Measurements from ENCODE around the gene PLEKHA8. TPM values are rescaled to one million over a fixed set of nuclear protein-coding genes. Genes with fewer than 3 reads are reported as not detected.

PLEKHA8 gene
- total RNA-seq, 1 donor from 2014 or later, result 62.7 TPM

GRCh38 chr7:30139836-30140384 lies 111.7 kb downstream of the PLEKHA8 start:
- no peak for TF ChIP-seq EZH2 (IDR thresholded peaks at IDR 0.05)
- TF ChIP-seq EZH2phosphoT487 (IDR thresholded peaks at IDR 0.05), result no peak
- TF ChIP-seq CTCF (IDR thresholded peaks at IDR 0.05), result no peak
- Histone ChIP-seq H3K27me3 (peaks cover 19% of the 10 kb centered on the region), H3K9me3 (ENCODE audit: low read depth) (no peaks in the 10 kb centered on the region), H4K20me1 (ENCODE audit: low read depth) (peaks cover 10% of the 10 kb centered on the region), H3K79me2 (ENCODE audit: low read depth) (peaks cover 4% of the 10 kb centered on the region), H3K27ac (no peak overlapping the region), H3K4me1 (peaks cover 4% of the 10 kb centered on the region), H3F3A (ENCODE audit: low read depth) (no peaks in the 10 kb centered on the region), H3K9ac (no peak overlapping the region), H3K36me3 (no peaks in the 10 kb centered on the region), H3K4me2 (no peak overlapping the region), H3K4me3 (no peak overlapping the region), H2AFZ (replicated peaks) (no peak overlapping the region)
- Mint-ChIP-seq H3K4me3 (no peak overlapping the region), H3K27me3 (ENCODE audit: insufficient read depth, low read depth) (peaks cover 8% of the 10 kb centered on the region), H3K4me1 (no peaks in the 10 kb centered on the region), H3K36me3 (no peaks in the 10 kb centered on the region), H3K9me3 (no peaks in the 10 kb centered on the region), H3K27ac (no peak overlapping the region)
- DNase-seq (ENCODE audit: low spot score), result no peak

GRCh38 chr7:30140456-30140855 lies 112.2 kb downstream of the PLEKHA8 start:
- DNase-seq (ENCODE audit: low spot score), result no peak
- TF ChIP-seq EZH2phosphoT487 (IDR thresholded peaks at IDR 0.05) (no peak), CTCF (IDR thresholded peaks at IDR 0.05) (no peak), EZH2 (IDR thresholded peaks at IDR 0.05) (no peak)
- H3K36me3 Mint-ChIP-seq, result no peaks in the 10 kb centered on the region
- H3F3A ChIP-seq (ENCODE audit: low read depth), result no peaks in the 10 kb centered on the region
- no peak overlapping the region for H3K27ac Mint-ChIP-seq
- no peaks in the 10 kb centered on the region for H3K9me3 Mint-ChIP-seq
- H3K4me3 Mint-ChIP-seq, result no peak overlapping the region
- no peaks in the 10 kb centered on the region for H3K4me1 Mint-ChIP-seq
- H3K79me2 ChIP-seq (ENCODE audit: low read depth), result peaks cover 9% of the 10 kb centered on the region
- H2AFZ ChIP-seq (replicated peaks), result no peak overlapping the region
- peaks cover 12% of the 10 kb centered on the region for H4K20me1 ChIP-seq (ENCODE audit: low read depth)
- H3K4me1 ChIP-seq, result peaks cover 6% of the 10 kb centered on the region
- H3K9ac ChIP-seq, result no peak overlapping the region
- peaks cover 8% of the 10 kb centered on the region for H3K27me3 Mint-ChIP-seq (ENCODE audit: insufficient read depth, low read depth)
- H3K27ac ChIP-seq, result no peak overlapping the region
- H3K4me3 ChIP-seq, result no peak overlapping the region
- H3K27me3 ChIP-seq, result peaks cover 19% of the 10 kb centered on the region
- H3K4me2 ChIP-seq, result no peak overlapping the region
- H3K9me3 ChIP-seq (ENCODE audit: low read depth), result no peaks in the 10 kb centered on the region
- no peaks in the 10 kb centered on the region for H3K36me3 ChIP-seq

- H3K27ac Mint-ChIP-seq, result no peak overlapping the region
- Histone ChIP-seq H3K27ac (no peak overlapping the region), H3K9ac (no peak overlapping the region), H3K27me3 (no peaks in the 10 kb centered on the region), H3K4me1 (peaks cover 23% of the 10 kb centered on the region), H3K9me3 (ENCODE audit: low read depth) (no peaks in the 10 kb centered on the region), H3K79me2 (ENCODE audit: low read depth) (peaks cover 7% of the 10 kb centered on the region), H2AFZ (replicated peaks) (no peak overlapping the region), H4K20me1 (ENCODE audit: low read depth) (peaks cover 8% of the 10 kb centered on the region), H3K4me2 (no peak overlapping the region), H3F3A (ENCODE audit: low read depth) (peaks cover 4% of the 10 kb centered on the region), H3K4me3 (no peak overlapping the region), H3K36me3 (no peaks in the 10 kb centered on the region)
- H3K27me3 Mint-ChIP-seq (ENCODE audit: insufficient read depth, low read depth), result peaks cover 2% of the 10 kb centered on the region
- no peaks in the 10 kb centered on the region for H3K4me1 Mint-ChIP-seq
- TF ChIP-seq EZH2phosphoT487 (IDR thresholded peaks at IDR 0.05) (no peak), CTCF (IDR thresholded peaks at IDR 0.05) (no peak)
- H3K36me3 Mint-ChIP-seq, result no peaks in the 10 kb centered on the region
- H3K4me3 Mint-ChIP-seq, result no peak overlapping the region
- no peaks in the 10 kb centered on the region for H3K9me3 Mint-ChIP-seq
- no peak for DNase-seq (ENCODE audit: low spot score)
Measured at GRCh38 chr7:30142710-30143109, 114.5 kb downstream of the PLEKHA8 start.
